Measurements from ENCODE around the gene GPRIN3. TPM values are rescaled to one million over a fixed set of nuclear protein-coding genes. Genes with fewer than 3 reads are reported as not detected.

GPRIN3 gene
- total RNA-seq, 2 donors from 2014 or later = 5.7 to 9.0 TPM

GRCh38 chr4:89217604-89218003 is 90.0 kb downstream of the GPRIN3 start:
- H3K36me3 ChIP-seq = no peaks in the 10 kb centered on the region
- ATAC-seq (ENCODE audit: insufficient number of reproducible peaks, low FRiP score, low read depth) (no peak), DNase-seq (ENCODE audit: low spot score) (no peak)
- H3K4me1 ChIP-seq (ENCODE audit: control insufficient read depth in 1 of 2, low read depth in 2 of 2) = no peaks in the 10 kb centered on the region
- TF ChIP-seq, protein P1, sequence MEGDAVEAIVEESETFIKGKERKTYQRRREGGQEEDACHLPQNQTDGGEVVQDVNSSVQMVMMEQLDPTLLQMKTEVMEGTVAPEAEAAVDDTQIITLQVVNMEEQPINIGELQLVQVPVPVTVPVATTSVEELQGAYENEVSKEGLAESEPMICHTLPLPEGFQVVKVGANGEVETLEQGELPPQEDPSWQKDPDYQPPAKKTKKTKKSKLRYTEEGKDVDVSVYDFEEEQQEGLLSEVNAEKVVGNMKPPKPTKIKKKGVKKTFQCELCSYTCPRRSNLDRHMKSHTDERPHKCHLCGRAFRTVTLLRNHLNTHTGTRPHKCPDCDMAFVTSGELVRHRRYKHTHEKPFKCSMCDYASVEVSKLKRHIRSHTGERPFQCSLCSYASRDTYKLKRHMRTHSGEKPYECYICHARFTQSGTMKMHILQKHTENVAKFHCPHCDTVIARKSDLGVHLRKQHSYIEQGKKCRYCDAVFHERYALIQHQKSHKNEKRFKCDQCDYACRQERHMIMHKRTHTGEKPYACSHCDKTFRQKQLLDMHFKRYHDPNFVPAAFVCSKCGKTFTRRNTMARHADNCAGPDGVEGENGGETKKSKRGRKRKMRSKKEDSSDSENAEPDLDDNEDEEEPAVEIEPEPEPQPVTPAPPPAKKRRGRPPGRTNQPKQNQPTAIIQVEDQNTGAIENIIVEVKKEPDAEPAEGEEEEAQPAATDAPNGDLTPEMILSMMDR (IDR thresholded peaks at IDR 0.05) = no peak
- H3K27me3 ChIP-seq (replicated peaks; ENCODE audit: insufficient read depth) = no peaks in the 10 kb centered on the region
- H3K9me3 ChIP-seq = no peaks in the 10 kb centered on the region
- H3K4me3 ChIP-seq = no peak overlapping the region
- H3K27ac ChIP-seq = no peak overlapping the region

- DNase-seq (ENCODE audit: low spot score) (no peak), ATAC-seq (ENCODE audit: insufficient number of reproducible peaks, low FRiP score, low read depth) (no peak)
- Histone ChIP-seq H3K27me3 (replicated peaks; ENCODE audit: insufficient read depth) (no peaks in the 10 kb centered on the region), H3K27ac (no peak overlapping the region), H3K36me3 (no peaks in the 10 kb centered on the region), H3K4me1 (ENCODE audit: control insufficient read depth in 1 of 2, low read depth in 2 of 2) (no peaks in the 10 kb centered on the region), H3K9me3 (no peaks in the 10 kb centered on the region), H3K4me3 (no peak overlapping the region)
- TF ChIP-seq, protein P1 (IDR thresholded peaks at IDR 0.05) = no peak
Measured at GRCh38 chr4:89216866-89217265, 90.7 kb downstream of the GPRIN3 start.

DNA sequence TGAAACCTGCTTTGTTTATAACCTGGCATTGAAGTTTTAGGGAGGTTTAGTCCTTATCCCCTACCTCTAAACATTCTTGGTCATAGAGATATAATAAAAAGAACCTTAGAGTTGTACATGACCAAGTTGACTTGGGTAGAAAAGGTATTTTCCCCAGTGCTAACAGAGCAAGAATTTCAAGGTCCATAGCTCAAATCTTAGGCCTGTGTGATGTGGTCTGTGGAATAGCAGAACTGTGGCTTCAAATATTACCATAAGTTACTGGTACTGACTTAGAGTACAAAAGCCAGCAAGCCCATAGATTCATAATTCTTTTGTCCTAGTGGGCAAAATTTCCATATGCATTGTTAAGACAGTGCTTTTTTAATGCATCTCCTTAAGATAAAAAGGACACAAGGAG is 91.2 kb downstream of the GPRIN3 start:
- H3K4me3 ChIP-seq = no peak overlapping the region
- no peaks in the 10 kb centered on the region for H3K9me3 ChIP-seq
- H3K27me3 ChIP-seq (replicated peaks; ENCODE audit: insufficient read depth) = no peaks in the 10 kb centered on the region
- H3K4me1 ChIP-seq (ENCODE audit: control insufficient read depth in 1 of 2, low read depth in 2 of 2) = no peaks in the 10 kb centered on the region
- no peak overlapping the region for H3K27ac ChIP-seq
- ATAC-seq (ENCODE audit: insufficient number of reproducible peaks, low FRiP score, low read depth) (no peak), DNase-seq (ENCODE audit: low spot score) (no peak)
- H3K36me3 ChIP-seq = no peaks in the 10 kb centered on the region
- TF ChIP-seq, protein P1 (IDR thresholded peaks at IDR 0.05) = no peak

DNA sequence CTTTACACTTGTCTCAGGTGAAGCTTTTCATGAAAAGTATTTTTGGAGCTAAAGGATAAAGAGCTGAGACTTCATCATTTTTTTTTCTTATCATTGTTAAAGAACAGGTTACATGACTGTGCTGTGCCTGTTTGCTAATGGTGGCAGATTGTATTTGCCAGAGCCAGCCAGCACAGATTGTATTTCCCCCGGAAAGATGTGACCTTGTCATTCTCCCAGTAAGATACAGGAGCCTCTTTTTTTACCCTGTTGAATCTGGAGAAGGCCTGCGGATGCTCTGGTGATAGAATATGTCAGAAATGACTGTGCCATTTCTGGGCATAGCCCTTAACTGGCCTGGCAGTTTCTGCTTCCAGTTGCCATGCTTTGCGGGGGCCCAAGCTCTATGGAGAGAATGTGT is 91.9 kb downstream of the GPRIN3 start:
- TF ChIP-seq, protein P1 (IDR thresholded peaks at IDR 0.05) = no peak
- no peak overlapping the region for H3K27ac ChIP-seq
- H3K36me3 ChIP-seq = no peaks in the 10 kb centered on the region
- no peaks in the 10 kb centered on the region for H3K9me3 ChIP-seq
- ATAC-seq (ENCODE audit: insufficient number of reproducible peaks, low FRiP score, low read depth) (no peak), DNase-seq (ENCODE audit: low spot score) (no peak)
- H3K27me3 ChIP-seq (replicated peaks; ENCODE audit: insufficient read depth) = no peaks in the 10 kb centered on the region
- no peak overlapping the region for H3K4me3 ChIP-seq
- H3K4me1 ChIP-seq (ENCODE audit: control insufficient read depth in 1 of 2, low read depth in 2 of 2) = no peaks in the 10 kb centered on the region

- Histone ChIP-seq H3K27ac (no peak overlapping the region), H3K9me3 (no peaks in the 10 kb centered on the region), H3K4me3 (no peak overlapping the region), H3K27me3 (replicated peaks; ENCODE audit: insufficient read depth) (no peaks in the 10 kb centered on the region), H3K36me3 (no peaks in the 10 kb centered on the region), H3K4me1 (ENCODE audit: control insufficient read depth in 1 of 2, low read depth in 2 of 2) (no peaks in the 10 kb centered on the region)
- TF ChIP-seq, protein P1 (IDR thresholded peaks at IDR 0.05) = no peak
- DNase-seq (ENCODE audit: low spot score) (no peak), ATAC-seq (ENCODE audit: insufficient number of reproducible peaks, low FRiP score, low read depth) (no peak)
Measured at GRCh38 chr4:89214308-89214707, 93.3 kb downstream of the GPRIN3 start.

Measured in thoracic aorta (tissue), 2 donors.